ENCODE data around the gene CENATAC.
"Not testable (repeated sequence)": the region's sequence is repeated elsewhere in the genome, so short reads cannot be mapped to it uniquely, and the experiment has no call there.

Gene CENATAC

DNA sequence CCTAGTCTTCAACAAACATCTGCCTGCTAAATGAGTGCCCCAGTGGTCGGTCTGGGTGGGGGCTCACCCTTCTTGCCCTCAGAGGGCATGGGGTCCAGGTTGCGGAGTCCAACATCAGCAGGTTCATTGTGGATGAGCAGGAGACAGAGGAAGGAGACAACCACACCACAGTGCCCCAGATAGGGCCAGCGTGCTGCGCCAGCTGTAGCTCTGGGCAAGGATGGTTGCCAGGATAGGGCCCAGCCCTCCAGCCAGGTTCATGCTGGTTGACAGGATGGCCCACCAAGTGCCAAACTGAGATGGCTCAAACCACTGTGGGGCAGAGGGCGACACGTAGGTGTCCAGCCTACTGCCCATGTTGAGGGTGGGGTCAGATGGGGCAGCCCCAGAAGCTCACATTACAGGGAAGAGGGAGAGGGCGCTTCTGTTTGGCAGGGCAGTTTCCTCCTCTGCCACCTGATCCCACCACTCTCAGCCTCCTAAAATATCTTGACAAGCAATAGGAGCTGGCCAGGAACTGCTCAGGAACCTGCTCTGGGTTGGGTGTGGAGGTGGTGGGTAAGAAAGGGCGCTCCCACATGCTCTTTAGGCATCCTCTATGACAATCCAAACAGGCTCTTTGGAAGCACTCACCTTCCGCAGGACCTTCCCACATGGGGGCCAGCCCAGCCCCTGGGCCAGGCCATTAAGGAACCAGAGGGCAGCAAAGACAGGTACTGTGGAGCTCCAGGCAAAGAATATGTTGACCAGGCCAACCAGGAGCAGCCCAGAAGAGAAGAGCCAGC lies 29.8 kb downstream of the CENATAC start:
- no peak for FAIRE-seq

DNA sequence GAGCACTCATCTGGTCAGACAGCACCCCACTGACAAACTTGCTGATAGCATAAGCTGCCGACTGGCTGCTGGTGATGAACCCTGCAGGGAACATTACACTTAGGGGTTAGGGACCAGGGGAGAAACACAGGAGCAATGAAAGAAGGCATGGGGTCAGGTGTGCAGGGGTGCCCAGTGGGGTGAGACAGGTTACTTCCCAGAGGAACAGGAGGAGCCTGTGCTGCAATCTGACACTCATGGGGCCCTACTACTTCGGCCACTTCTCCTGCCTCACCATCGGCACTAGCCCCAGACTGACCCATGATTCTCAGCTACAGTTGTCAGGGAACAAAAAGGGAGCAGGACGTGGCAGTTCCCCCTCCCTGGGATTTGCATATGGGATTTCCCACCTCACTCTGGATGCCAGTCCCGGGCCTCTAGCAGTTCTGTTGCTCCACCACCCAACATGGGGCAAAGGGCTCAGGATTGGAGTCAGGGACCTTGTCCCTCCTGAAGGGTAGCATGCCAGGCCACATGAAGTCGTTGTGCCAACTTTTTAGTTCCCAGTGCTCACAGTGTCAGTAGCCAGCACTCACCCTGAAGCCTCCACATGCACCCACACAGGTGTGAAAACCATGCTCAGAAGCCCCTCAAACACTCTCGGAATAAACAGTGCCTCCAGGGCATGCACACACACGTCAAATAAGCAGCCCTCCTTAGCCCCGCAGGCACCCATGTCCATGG lies 30.6 kb downstream of the CENATAC start:
- no peak for FAIRE-seq

- FAIRE-seq = no peak
These were observed 31.1 kb downstream of the CENATAC start for GRCh38 chr11:119029069-119029339.

GRCh38 chr11:119029340-119030028 lies 31.5 kb downstream of the CENATAC start:
- no peak for FAIRE-seq

GRCh38 chr11:119030029-119030328 lies 32.0 kb downstream of the CENATAC start:
- FAIRE-seq = no peak

DNA sequence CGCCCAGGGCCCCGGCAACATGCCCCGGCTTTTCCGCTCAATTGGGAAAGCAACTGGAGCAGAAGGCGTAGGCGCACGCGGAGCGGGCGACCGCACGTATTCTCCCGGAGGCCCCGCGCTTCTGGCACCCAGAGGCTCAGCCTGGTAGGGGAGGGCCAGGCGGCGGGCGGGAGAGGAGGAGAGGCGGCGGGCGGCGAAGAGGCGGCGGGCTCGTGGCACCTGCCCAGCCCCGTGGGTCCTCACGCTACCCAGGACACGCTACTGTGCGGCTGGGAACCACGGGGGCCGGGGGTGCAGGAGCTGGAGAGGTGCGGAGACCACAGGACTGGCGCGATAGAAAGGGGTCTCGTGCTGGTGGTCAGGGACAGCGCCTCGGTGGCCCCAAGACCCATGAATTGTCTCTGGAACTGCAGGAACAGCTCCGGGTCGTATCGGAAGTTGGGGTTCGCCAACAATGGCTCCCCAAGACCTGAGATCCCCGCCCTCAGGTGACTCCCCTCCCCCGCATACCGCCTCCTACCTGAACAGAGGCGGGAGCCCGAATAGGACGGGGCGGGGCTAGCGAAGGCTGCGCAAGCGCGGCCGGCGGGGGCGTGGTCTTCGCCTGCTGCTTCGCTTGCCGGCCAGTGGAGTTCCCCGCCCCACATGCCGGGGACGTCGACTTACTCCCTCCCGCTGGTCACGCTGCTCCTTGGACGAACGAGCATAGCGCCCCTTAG lies 32.5 kb downstream of the CENATAC start, which contains the start of gene SLC37A4:
Gene SLC37A4 (minus strand): TSS at position 549 of the 719 bp plus-strand sequence.
- no peak for FAIRE-seq

DNA sequence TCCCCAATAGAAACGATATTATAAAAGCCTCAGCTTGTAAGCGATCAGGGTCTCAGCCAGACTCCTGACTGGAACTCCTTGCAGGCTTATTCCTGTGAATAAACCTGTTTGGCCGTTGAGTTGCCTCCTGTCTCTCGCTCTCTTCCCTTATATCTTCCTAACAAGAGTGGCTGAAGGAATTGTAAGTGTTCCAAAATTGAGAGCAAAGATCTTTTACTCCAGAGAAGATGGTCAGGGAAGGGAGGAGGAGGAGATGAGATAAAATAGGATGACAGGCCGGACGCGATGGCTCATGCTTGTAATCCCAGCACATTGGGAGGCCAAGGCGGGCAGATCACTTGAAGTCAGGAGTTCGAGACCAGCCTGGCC lies 34.0 kb downstream of the CENATAC start:
- FAIRE-seq = no peak

- FAIRE-seq = not testable (repeated sequence)
These were observed 35.5 kb downstream of the CENATAC start for GRCh38 chr11:119033421-119033820.

GRCh38 chr11:119034813-119035212 lies 36.9 kb downstream of the CENATAC start:
- no peak for FAIRE-seq

DNA sequence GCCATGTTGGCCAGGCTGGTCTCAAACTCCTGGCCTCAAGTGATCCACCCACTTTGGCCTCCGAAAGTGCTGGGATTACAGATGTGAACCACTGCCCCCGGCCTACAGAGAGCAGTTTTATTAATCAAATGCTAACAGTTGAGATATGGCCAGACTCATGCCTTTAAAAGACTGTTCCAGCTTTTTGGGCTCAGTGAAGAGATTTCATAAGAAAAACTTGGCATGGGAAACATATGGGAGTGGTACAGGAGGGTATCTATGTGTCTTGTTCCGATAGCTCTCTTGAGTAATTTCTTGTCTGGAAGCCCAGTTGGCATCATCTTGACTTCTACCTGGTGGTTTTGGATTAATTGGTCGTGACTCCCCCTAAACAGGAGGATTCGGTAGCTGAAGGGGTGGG lies 40.9 kb downstream of the CENATAC start:
- FAIRE-seq = no peak

- FAIRE-seq = not testable (repeated sequence)
These were observed 41.5 kb downstream of the CENATAC start for GRCh38 chr11:119039471-119039870.

DNA sequence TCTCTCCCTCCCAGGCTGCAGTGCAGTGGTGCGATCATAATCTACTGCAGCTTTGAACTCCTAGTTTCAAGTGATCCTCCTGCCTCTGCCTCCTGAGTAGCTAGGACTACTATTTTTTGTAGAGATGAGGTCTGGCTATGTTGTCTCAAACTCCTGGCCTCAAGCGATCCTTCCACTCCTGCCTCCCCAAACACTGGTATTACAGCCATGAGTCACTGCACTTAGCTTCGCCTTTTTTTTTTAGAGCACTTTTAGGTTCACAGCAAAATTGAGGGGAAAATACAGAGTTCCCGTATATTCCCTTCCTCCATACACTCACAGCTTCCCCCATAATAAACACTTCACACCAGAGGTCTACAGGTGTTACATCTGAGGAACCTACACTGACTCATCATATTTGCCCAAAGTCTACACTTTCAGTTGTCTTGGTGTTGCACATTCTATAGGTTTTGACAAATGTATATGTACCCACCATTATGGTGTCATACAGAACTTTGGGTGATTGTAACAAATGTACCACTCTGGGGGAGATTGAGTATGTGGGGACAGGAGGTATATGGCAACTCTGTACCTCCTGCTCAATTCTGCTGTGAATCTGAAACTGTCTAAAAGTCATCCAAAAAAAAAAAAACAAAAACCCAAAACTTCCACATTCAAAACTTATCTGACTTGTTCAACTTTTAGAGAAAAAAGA lies 44.0 kb downstream of the CENATAC start:
- FAIRE-seq = no peak

DNA sequence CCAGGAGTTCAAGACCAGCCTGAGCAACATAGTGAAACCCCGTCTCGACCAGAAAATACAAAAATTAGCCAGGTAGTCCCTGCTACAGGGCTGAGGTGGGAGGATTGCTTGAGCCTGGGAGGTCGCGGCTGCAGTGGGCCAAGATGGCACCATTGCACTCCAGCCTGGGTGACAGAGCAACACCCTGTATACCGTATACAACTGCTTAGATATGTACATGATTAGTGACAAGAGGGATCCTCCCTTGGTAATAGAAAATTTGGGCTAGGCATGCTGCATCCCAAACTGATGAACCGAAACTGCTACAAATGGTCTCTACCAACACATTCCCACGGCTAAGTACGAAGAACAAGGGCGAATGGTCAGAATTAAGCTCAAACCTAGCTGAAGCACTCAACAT lies 45.0 kb downstream of the CENATAC start:
- no peak for FAIRE-seq

DNA sequence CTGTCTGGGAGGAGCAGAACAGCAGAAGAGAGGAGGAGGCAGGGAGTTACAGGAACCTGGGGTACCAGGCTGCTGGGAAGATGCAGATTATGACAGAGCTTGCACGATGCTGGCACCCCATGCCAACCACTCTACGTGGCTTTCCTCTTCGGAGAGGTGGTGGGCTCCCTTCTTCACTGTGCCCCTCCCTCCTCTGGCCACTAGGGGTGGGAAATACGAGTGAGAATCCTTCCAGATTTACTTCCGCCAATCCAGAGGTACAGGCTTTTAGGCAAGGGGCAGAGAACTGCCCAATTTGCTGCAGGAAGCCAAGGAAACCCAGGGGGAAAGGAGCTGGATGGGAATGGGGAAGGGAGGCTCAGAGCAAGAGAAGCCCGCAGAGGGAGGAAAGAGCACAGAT lies 46.8 kb downstream of the CENATAC start:
- no peak for FAIRE-seq

GRCh38 chr11:119046489-119046888 lies 48.6 kb downstream of the CENATAC start:
- no peak for FAIRE-seq

DNA sequence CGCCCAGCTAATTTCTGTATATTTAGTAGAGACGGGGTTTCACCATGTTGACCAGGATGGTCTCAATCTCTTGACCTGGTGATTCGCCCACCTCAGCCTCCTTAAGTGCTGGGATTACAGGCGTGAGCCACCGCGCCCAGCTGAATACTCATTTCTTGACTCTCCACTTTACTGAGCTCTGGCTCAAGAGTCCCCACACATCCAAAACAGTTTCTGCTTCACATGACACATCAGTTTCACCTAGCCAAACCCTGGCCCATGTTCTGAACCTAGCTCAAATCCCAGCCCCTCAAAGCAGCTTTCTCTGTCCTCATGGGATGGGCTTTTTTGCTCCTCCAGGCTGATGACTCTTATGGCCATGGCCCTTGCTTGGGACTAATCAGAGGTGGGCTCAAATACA lies 49.3 kb downstream of the CENATAC start:
- no peak for FAIRE-seq

GRCh38 chr11:119048644-119049043 lies 50.7 kb downstream of the CENATAC start:
- FAIRE-seq = no peak

GRCh38 chr11:119049081-119049480 lies 51.1 kb downstream of the CENATAC start:
- FAIRE-seq = no peak

DNA sequence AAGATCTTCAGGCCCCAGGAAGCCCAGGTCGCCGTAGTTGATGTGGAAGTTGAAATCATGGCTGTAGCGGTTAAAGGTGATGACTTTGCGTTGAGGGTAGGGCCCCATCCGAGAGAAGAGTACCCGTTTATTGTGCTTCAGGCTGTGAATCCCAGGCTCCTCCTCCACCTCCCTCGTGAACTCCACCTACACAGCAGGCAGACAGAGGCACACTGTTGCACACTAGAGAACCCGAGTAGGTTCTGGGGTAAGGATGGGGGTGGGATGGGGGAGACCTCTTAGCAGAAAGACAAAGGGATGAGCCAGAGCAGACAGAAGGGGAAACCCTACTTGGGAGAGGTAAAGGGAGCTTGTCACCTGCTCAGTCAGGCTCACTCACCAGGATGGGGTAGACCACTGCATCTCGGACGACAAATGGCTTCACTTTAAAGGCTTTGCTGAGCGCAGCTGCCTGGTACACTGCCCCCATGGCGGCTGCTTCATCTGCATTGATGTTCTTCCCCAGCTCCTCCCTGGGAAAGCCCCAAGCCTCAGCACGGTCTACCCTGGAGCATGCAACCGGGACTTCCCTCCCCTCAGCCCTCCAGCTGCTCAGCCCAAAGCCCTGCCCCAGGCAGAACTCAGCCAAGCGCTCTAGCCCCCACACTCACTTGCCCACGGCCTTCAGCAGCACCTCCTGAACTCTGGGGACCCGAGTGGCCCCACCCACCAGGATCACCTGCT lies 53.7 kb downstream of the CENATAC start:
- no peak for FAIRE-seq

- FAIRE-seq = no peak
These were observed 54.4 kb downstream of the CENATAC start for GRCh38 chr11:119052163-119052814.

DNA sequence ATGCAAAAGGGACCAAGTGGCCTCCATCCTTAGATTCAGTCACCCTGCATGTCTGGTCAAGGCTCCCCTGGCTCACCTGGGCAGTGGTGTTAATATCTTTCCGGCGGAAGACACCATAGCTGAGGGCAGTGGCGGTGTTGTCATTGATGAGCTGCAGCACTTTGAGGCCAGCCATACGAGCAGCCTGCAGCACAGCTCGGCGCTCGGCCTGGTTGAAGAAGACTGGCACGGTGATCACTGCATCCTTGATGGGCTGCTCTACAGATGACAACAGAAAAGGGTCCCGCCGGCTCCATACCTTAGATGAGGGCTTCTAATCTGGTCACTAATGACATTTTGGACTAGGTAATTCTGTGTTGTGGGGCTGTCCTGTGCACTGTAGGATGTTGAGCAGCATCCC lies 56.5 kb downstream of the CENATAC start:
- no peak for FAIRE-seq

GRCh38 chr11:119055901-119056300 lies 58.0 kb downstream of the CENATAC start:
- FAIRE-seq = no peak

All from colon (tissue), 2 donors.